Fibroblast of skin of right quadriceps (primary cell): ENCODE results near the gene TSGA10IP.
A peak's percentile ranks its signal among the peaks of the same experiment; 100 is the strongest.
"Not testable (repeated sequence)": the region's sequence is repeated elsewhere in the genome, so short reads cannot be mapped to it uniquely, and the experiment has no call there.

Source experiments
- DNase-seq: peaks from one replicate; pipeline ENCODE4 v3.0.0-alpha.2; 2013

The TSGA10IP gene

DNA sequence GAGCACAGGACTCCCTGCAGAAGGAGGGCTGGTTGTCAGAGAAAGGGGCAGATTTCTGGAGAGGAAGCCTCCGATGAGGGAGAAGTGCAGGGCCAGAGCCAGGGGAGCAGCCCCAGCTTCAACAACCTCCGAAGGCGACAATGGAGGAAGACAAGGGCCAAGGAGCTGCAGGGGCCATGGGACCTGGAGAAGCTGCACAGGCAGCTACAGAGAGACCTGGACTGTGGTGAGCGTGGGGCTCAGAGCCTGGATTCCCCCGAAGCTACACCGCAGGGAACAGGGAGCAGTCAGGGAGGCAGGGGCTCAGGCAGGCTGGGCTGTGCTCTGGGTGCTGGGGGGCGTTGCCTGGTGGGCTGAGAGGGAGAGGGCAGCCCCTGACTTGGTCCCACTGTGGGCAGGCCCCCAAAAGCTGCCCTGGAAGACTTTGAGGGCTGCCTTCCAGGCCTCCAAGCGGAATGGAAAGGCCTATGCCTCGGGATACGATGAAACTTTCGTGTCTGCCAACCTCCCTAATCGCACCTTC is 2.4 kb downstream of the TSGA10IP start:
- no peak for DNase-seq

- not testable (repeated sequence) for DNase-seq
Measured at GRCh38 chr11:65950711-65951110, 5.4 kb downstream of the TSGA10IP start.

GRCh38 chr11:65951641-65952040 is 6.4 kb downstream of the TSGA10IP start:
- DNase-seq, result not testable (repeated sequence)

GRCh38 chr11:65952052-65952521 is 6.8 kb downstream of the TSGA10IP start:
- DNase-seq, result no peak

DNA sequence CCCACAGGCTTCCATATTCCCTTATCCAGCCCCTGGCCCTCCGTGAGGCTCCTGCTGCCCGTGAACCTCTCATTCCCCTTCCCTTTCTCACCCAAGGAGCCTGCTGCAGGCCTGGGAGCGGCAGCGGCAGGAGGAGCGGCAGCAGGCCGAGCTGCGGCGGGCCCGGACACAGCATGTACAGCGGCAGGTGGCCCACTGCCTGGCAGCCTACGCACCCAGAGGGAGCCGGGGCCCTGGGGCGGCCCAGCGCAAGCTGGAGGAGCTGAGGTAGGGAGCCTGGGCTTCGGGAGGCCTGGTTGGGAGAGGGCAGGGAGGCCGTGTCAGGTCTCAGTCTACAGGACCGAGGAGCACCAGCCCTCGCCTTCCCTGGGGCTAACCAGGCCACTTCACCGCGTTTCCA is 8.2 kb downstream of the TSGA10IP start:
- DNase-seq, result no peak

GRCh38 chr11:65954771-65955170 is 9.5 kb downstream of the TSGA10IP start:
- DNase-seq, result no peak

GRCh38 chr11:65958291-65958690 is 13.0 kb downstream of the TSGA10IP start:
- DNase-seq, result no peak

GRCh38 chr11:65958774-65959420 is 13.6 kb downstream of the TSGA10IP start:
- no peak for DNase-seq

- no peak for DNase-seq
Measured at GRCh38 chr11:65960824-65961266, 15.6 kb downstream of the TSGA10IP start.

GRCh38 chr11:65961267-65962140 is 16.2 kb downstream of the TSGA10IP start, which contains the start of gene SART1:
Gene SART1, plus strand, starts transcription at chr11:65961734. Its CDS starts 47 bp downstream, at chr11:65961781.
- DNase-seq, result peak; percentile 98

- DNase-seq, result no peak
Measured at GRCh38 chr11:65962141-65962564, 16.9 kb downstream of the TSGA10IP start.

- no peak for DNase-seq
Measured at GRCh38 chr11:65964906-65965305, 19.6 kb downstream of the TSGA10IP start.

GRCh38 chr11:65965986-65966762 is 20.9 kb downstream of the TSGA10IP start:
- DNase-seq, result no peak

GRCh38 chr11:65967329-65967934 is 22.2 kb downstream of the TSGA10IP start:
- no peak for DNase-seq

DNA sequence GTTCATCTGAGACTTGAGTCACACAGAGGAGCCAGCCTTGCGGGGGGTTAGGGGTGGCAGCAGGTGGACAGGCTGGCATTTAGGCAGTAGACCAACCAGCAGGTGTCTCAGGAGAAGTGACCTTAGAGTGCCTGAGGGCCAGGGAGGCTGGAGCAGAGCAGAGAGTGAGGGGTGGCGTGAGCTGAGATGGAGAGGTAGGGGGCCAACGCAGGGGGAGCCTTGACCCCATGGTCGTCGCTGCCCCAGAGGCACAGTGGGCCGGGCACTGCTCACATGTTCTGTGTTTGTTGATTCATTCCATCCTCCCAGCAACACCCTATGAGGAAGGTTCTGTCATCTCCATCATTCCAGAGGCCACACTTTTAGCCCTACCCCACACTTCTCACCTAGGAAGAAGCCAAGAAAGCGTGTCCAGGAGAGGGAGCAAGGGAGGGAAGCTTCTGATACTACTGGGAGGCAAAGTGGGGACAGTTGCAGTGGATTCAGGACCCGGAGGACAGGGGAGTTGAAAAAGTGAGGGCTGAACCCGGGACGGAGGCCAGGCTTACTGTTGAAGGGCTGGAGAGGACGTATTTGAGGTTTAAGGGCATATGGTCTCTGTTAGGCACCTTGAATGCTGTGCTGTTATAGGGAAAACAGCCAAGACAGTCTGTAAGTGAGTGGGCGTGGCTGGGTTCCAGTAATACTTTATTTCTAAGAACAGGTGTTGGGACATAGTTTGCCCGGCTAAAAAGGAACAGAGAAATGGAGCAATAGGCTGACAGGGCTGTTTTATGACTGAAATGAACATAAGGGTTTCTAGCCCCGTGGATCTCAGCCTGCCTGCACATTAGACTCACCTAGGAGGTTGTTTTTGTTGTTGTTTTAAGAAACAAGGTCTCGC is 23.6 kb downstream of the TSGA10IP start:
- no peak for DNase-seq

- DNase-seq, result no peak
Measured at GRCh38 chr11:65972116-65972515, 26.8 kb downstream of the TSGA10IP start.

GRCh38 chr11:65973439-65974110 is 28.3 kb downstream of the TSGA10IP start:
- peak; percentile 38 for DNase-seq

GRCh38 chr11:65975771-65976170 is 30.5 kb downstream of the TSGA10IP start:
- DNase-seq, result no peak

GRCh38 chr11:65976216-65977176 is 31.2 kb downstream of the TSGA10IP start:
- DNase-seq, result no peak
